Omental fat pad (tissue), 4 donors: ENCODE measurements around the gene ARHGEF10L. TPM values are rescaled to one million over a fixed set of nuclear protein-coding genes. Genes with fewer than 3 reads are reported as not detected.
"Not testable (repeated sequence)": the region's sequence is repeated elsewhere in the genome, so short reads cannot be mapped to it uniquely, and the experiment has no call there.

ENCODE experiments used
- ATAC-seq: fragments of 150-250 bp; one replicate; pipeline ENCODE4 v1.9.1; 2016; ENCODE audit warnings: mild to moderate bottlenecking, moderate library complexity; ENCODE audit not compliant: low FRiP score
- DNase-seq: peaks from one replicate; pipeline ENCODE4 v3.0.0-alpha.2; 2019; ENCODE audit warnings: low spot score
- total RNA-seq, 4 donors: library from RNA; depleted of rRNA; stranded (reverse); fragments of >200 nt; gene quantifications; one replicate each; pipeline ENCODE4 v1.1.0, GENCODE V29; 2016
- TF ChIP-seq, protein P1 (sequence below), 3 donors: fragments of 450-650 bp; IDR thresholded peaks; one replicate each; pipeline ENCODE4 v1.5.1; 2016 to 2017; ENCODE audit warnings: antibody characterized with exemption in 3 of 3, mild to moderate bottlenecking in 3 of 3, moderate library complexity in 2 of 3

The ARHGEF10L gene
- total RNA-seq, 4 donors from 2014 or later, result 17.3 to 59.0 (median 39.9) TPM

DNA sequence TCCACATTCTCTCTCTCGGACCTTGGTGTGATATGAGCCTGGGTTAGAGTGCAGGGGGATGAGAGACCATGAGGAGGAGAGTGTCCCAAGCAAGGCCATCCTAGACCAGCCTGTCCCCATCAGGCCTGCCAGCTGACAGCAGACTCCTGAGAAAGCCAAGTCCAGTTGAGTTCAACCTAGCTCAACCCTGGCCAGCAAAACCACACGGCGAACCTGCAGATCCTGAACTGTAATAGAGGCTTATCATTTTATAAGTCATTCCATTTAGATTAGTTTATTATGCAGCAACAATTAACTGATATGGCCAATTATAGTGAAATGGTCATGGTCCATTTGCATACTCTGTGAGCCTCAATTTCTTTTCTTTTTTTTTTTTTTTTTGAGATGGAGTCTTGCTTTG, 36.4 kb upstream of the ARHGEF10L start:
- DNase-seq (no peak), ATAC-seq (no peak)

DNA sequence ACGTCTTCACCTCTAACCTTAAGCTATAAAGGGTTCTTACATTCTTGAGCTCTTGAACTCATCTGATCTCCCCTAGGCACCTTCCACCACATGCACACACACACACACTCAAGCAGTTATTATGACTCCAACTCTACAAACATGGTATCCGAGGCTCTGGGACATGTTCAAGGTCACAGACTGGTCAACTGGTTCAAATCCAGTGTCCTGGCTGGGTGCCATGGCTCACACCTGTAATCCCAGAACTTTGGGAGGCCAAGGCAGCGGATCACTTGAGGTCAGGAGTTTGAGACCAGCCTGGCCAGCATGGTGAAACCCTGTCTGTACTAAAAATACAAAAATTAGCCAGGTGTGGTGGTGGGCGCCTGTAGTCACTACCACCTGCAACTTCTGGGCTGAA, 32.3 kb upstream of the ARHGEF10L start:
- ATAC-seq, DNase-seq: not testable (repeated sequence)

More for the DNA sequence above, 36.4 kb upstream of the ARHGEF10L start:
- TF ChIP-seq, protein P1, sequence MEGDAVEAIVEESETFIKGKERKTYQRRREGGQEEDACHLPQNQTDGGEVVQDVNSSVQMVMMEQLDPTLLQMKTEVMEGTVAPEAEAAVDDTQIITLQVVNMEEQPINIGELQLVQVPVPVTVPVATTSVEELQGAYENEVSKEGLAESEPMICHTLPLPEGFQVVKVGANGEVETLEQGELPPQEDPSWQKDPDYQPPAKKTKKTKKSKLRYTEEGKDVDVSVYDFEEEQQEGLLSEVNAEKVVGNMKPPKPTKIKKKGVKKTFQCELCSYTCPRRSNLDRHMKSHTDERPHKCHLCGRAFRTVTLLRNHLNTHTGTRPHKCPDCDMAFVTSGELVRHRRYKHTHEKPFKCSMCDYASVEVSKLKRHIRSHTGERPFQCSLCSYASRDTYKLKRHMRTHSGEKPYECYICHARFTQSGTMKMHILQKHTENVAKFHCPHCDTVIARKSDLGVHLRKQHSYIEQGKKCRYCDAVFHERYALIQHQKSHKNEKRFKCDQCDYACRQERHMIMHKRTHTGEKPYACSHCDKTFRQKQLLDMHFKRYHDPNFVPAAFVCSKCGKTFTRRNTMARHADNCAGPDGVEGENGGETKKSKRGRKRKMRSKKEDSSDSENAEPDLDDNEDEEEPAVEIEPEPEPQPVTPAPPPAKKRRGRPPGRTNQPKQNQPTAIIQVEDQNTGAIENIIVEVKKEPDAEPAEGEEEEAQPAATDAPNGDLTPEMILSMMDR (IDR thresholded peaks at IDR 0.05), result no peak

DNA sequence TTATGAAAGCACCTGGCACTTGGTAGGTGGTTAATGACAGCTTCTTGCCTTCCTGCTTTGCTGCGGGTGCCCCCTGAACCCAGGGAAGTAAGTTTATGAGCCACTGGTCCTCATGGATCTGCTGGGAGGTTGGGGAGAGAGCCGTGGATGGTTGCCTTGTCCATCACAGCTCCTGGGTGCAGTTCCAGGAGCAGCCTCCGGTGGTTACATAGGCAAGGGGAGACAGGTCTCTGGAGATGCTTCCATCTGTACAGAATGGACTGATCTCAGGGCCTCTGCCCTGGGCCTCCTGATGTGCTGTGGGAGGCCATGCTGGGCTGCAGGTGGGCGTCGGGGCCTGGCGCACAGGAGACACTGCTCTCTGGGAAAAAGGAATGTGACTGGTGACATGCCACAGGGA, 31.6 kb upstream of the ARHGEF10L start:
- ATAC-seq (no peak), DNase-seq (no peak)
- TF ChIP-seq, protein P1 (IDR thresholded peaks at IDR 0.05), result no peak

DNA sequence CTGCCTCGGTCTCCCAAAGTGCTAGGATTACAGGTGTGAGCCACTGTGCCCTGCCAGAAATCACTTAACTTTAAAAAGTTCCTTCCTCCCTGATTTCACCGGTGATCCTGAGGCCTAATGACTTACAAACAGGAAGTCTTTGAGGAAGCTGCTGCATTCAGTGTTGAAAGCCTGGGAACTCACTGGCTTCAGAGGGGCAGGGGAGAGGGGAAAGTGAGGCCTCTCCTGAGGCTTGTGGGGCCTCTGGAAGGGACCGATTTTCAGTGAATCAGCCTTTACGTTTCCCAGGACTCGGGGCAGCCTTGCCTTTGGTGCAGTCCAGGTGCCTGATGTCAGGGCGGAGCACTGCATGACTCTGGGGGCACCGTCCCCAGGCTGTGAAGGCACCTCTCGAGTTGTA, 30.1 kb upstream of the ARHGEF10L start:
- ATAC-seq, result no peak
- TF ChIP-seq, protein P1 (IDR thresholded peaks at IDR 0.05), result no peak

DNA sequence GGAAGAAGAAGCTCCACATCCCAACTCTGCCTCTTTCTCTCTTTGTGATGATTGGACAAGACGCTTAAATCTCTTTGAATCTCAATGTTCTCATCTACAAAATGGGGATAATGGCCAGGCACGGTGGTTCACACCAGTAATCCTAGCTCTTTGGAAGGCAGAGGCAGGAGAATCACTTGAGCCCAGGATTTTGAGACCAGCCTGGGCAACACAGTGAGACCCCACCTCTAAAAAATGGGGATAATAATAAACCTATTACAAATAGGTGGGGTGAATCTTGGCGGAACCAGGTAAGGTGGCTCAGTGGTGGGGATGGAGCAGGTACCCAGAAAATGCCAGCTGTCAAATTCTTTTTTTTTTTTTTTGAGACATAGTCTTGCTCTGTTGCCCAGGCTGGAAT, 29.4 kb upstream of the ARHGEF10L start:
- DNase-seq (no peak), ATAC-seq (no peak)
- TF ChIP-seq, protein P1 (IDR thresholded peaks at IDR 0.05), result no peak

More for the DNA sequence above, 30.1 kb upstream of the ARHGEF10L start:
- no peak for DNase-seq

DNA sequence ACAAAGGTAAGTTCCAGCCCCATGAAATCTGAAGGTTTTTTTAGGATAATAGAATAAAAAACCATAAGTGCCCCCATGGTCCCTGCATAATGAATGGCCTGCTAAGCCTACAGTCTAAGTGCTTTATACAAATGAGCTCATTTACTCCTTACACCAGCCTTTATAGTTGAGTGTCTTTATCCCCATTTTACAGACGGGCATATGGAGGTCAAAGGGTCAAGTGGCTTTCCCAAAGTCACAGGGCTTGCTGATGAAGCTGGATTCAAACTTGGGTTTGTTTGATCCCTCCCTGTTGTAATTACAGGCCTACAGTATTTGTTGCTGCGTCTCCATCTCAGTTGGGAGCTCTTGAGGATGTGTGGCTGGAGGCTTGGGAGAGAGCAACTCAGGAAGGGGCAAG, 28.3 kb upstream of the ARHGEF10L start:
- DNase-seq (no peak), ATAC-seq (no peak)
- TF ChIP-seq, protein P1 (IDR thresholded peaks at IDR 0.05), result no peak

DNA sequence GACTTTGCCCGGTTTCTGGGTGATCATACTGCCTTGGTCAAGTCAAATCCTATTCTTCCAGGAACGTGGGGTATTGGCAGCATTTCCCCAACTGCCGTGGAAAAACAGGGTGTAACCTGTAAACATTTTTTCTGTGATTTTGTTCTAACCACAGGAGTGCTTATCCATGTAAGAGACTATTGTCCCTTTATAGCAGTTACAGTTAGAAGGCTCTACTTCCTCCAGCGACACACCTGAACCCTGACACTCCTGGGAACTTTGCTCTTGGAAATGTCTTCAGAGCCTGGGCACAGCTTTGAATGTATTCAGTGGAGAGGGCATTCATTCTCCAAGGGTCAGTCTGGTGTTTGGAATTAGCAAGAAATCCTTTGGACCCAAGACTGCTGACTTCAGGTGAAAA, 26.4 kb upstream of the ARHGEF10L start:
- DNase-seq, result no peak
- TF ChIP-seq, protein P1 (IDR thresholded peaks at IDR 0.05), result no peak
- no peak for ATAC-seq

DNA sequence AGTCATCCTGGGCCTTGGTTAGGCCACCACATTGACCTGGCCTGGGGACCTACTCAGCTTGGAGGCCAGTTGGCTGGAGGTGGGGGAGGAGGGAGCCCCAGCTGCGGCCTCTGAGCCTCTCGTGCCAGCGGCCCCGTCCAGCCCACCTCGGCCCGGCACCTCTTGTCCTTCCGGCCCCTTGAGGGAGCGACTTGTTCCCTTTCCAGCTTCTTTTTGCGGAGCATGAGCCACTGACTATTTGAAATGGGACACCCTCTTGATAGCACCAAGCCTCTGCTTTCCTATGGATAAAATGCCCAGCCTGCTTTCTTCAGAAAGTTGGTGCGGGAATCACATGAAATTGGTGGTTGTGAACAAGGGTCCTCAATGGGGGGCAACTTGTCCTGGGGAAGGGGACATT, 24.7 kb upstream of the ARHGEF10L start:
- DNase-seq (no peak), ATAC-seq (no peak)
- TF ChIP-seq, protein P1 (IDR thresholded peaks at IDR 0.05), result no peak
